Esophagus (tissue), 2 donors: ENCODE results near the gene RINL. TPM values are rescaled to one million over a fixed set of nuclear protein-coding genes. Genes with fewer than 3 reads are reported as not detected.
A peak's percentile ranks its signal among the peaks of the same experiment; 100 is the strongest.

Source experiments
- H3K27ac ChIP-seq, 2 donors: one replicate each; pipeline ENCODE4 v1.5.1; 2013; ENCODE audit warnings: low read depth in 2 of 2, mild to moderate bottlenecking in 2 of 2, inconsistent platforms in 1 of 2, low read length in 1 of 2, moderate library complexity in 1 of 2
- H3K27me3 ChIP-seq, 2 donors: one replicate each; pipeline ENCODE4 v1.6.1; 2013; ENCODE audit warnings: low read length in 2 of 2, control low read depth in 1 of 2, mild to moderate bottlenecking in 1 of 2; ENCODE audit not compliant: insufficient read depth in 2 of 2, control insufficient read depth in 1 of 2
- H3K36me3 ChIP-seq, 2 donors: one replicate each; pipeline ENCODE4 v1.6.1; 2013; ENCODE audit warnings: low read length in 1 of 2; ENCODE audit not compliant: control insufficient read depth in 2 of 2, insufficient read depth in 2 of 2
- H3K4me1 ChIP-seq, 2 donors: one replicate each; pipeline ENCODE4 v1.6.1; 2013; ENCODE audit warnings: low read length in 1 of 2; ENCODE audit not compliant: control insufficient read depth in 2 of 2, insufficient read depth in 2 of 2
- H3K4me3 ChIP-seq, 2 donors: one replicate each; pipeline ENCODE4 v1.5.1; 2013; ENCODE audit warnings: low read length in 2 of 2, mild to moderate bottlenecking in 2 of 2, low read depth in 1 of 2, moderate library complexity in 1 of 2
- H3K9me3 ChIP-seq, 2 donors: one replicate each; pipeline ENCODE4 v1.6.1; 2013; ENCODE audit warnings: mild to moderate bottlenecking in 2 of 2, low read depth in 1 of 2, low read length in 1 of 2, moderate library complexity in 1 of 2; ENCODE audit not compliant: control insufficient read depth in 2 of 2, insufficient read depth in 1 of 2
- WGBS, 2 donors: extraction: QIAGEN DNeasy Blood & Tissue Kit; methylation state at CpG; one replicate each; pipeline ENCODE4 v1.1.7; 2013; 5-methylcytosine and 5-hydroxymethylcytosine counted together
- polyA plus RNA-seq, 2 donors: library from polyadenylated mRNA; stranded (reverse); fragments of 200-250 nt; gene quantifications; one replicate each; pipeline ENCODE4 v1.2.3, GENCODE V29; 2013
- donor health status: healthy with polysubstance abuse.
- donor health status: Bipolar disorder and iron deficiency.

The RINL gene
- polyA plus RNA-seq, 2 donors = 8.4 to 20.5 TPM

- no peak overlapping the region for H3K4me3 ChIP-seq
- H3K4me1 ChIP-seq = peaks cover 0 to 4% of the 10 kb centered on the region in 2 donors
- WGBS, 2 donors = 94 to 95% methylated on average over 4 of the region's 4 CpGs
- H3K9me3 ChIP-seq = no peaks in the 10 kb centered on the region
- H3K27ac ChIP-seq = no peak overlapping the region
- peaks cover 3 to 32% of the 10 kb centered on the region in 2 donors for H3K36me3 ChIP-seq
- no peaks in the 10 kb centered on the region for H3K27me3 ChIP-seq
Measured at GRCh38 chr19:38905620-38906019, 27.5 kb upstream of the RINL start.

GRCh38 chr19:38904581-38905539 lies 26.8 kb upstream of the RINL start:
- peaks cover 3 to 30% of the 10 kb centered on the region in 2 donors for H3K36me3 ChIP-seq
- peaks cover 0 to 4% of the 10 kb centered on the region in 2 donors for H3K4me1 ChIP-seq
- WGBS, 2 donors = 87 to 89% methylated on average over 35 of the region's 35 CpGs
- no peaks in the 10 kb centered on the region for H3K27me3 ChIP-seq
- no peak overlapping the region for H3K27ac ChIP-seq
- no peaks in the 10 kb centered on the region for H3K9me3 ChIP-seq
- no peak overlapping the region for H3K4me3 ChIP-seq

- H3K27me3 ChIP-seq = no peaks in the 10 kb centered on the region
- H3K4me1 ChIP-seq = peaks cover 8 to 10% of the 10 kb centered on the region in 2 donors
- peaks cover 3 to 10% of the 10 kb centered on the region in 2 donors for H3K36me3 ChIP-seq
- 100% methylated on average over 1 of the region's 1 CpG for WGBS, 2 donors
- no peak overlapping the region for H3K27ac ChIP-seq
- no peaks in the 10 kb centered on the region for H3K9me3 ChIP-seq
- H3K4me3 ChIP-seq = no peak overlapping the region
Measured at GRCh38 chr19:38901683-38902082, 23.6 kb upstream of the RINL start.

GRCh38 chr19:38900743-38901190 lies 22.7 kb upstream of the RINL start:
- peak overlapping the region in 1 of 2 donors; percentile 86 for H3K4me3 ChIP-seq
- peaks cover 3 to 11% of the 10 kb centered on the region in 2 donors for H3K36me3 ChIP-seq
- no peaks in the 10 kb centered on the region for H3K27me3 ChIP-seq
- H3K27ac ChIP-seq = no peak overlapping the region
- peaks cover 8 to 10% of the 10 kb centered on the region in 2 donors for H3K4me1 ChIP-seq
- 20 to 23% methylated on average over 3 of the region's 3 CpGs for WGBS, 2 donors
- no peaks in the 10 kb centered on the region for H3K9me3 ChIP-seq

GRCh38 chr19:38900202-38900629 lies 22.1 kb upstream of the RINL start:
- Histone ChIP-seq H3K27me3 (no peaks in the 10 kb centered on the region), H3K4me1 (peaks cover 6 to 10% of the 10 kb centered on the region in 2 donors)
- WGBS, 2 donors = 2 to 3% methylated on average over 8 of the region's 8 CpGs

GRCh38 chr19:38899447-38900201 lies 21.5 kb upstream of the RINL start, which contains the start of the genes NFKBIB and SIRT2:
Gene NFKBIB (plus strand): TSS chr19:38899969. CDS start chr19:38900033, 64 bp downstream.
Gene SIRT2 (minus strand): TSS chr19:38899618. CDS start chr19:38899521, 97 bp downstream.
- no peaks in the 10 kb centered on the region for H3K27me3 ChIP-seq
- peaks cover 4 to 10% of the 10 kb centered on the region in 2 donors for H3K4me1 ChIP-seq
- H3K27ac ChIP-seq = peak within 1 kb of the TSS; percentile 93 to 96
- 0 to 1% methylated on average over 60 to 64 of the region's 64 CpGs for WGBS, 2 donors
- H3K9me3 ChIP-seq = no peaks in the 10 kb centered on the region
- H3K4me3 ChIP-seq = peak within 1 kb of the TSS; percentile 86 to 95
- peaks cover 0 to 5% of the 10 kb centered on the region in 2 donors for H3K36me3 ChIP-seq

More at GRCh38 chr19:38900202-38900629, 22.1 kb upstream of the RINL start:
- peak overlapping the region; percentile 86 to 95 for H3K4me3 ChIP-seq
- peaks cover 3 to 6% of the 10 kb centered on the region in 2 donors for H3K36me3 ChIP-seq
- no peaks in the 10 kb centered on the region for H3K9me3 ChIP-seq
- H3K27ac ChIP-seq = peak overlapping the region; percentile 93 to 94

GRCh38 chr19:38898788-38899446 lies 20.8 kb upstream of the RINL start:
- no peaks in the 10 kb centered on the region for H3K27me3 ChIP-seq
- WGBS, 2 donors = 5% methylated on average over 25 of the region's 25 CpGs
- H3K4me3 ChIP-seq = peak overlapping the region; percentile 67 to 86
- H3K36me3 ChIP-seq = peaks cover 0 to 5% of the 10 kb centered on the region in 2 donors
- H3K27ac ChIP-seq = peak overlapping the region; percentile 57 to 96
- H3K9me3 ChIP-seq = no peaks in the 10 kb centered on the region
- peaks cover 4 to 10% of the 10 kb centered on the region in 2 donors for H3K4me1 ChIP-seq

GRCh38 chr19:38894968-38895367 lies 16.9 kb upstream of the RINL start:
- no peak overlapping the region for H3K27ac ChIP-seq
- peaks cover 0 to 8% of the 10 kb centered on the region in 2 donors for H3K36me3 ChIP-seq
- H3K9me3 ChIP-seq = no peaks in the 10 kb centered on the region
- H3K4me3 ChIP-seq = no peak overlapping the region
- H3K27me3 ChIP-seq = no peaks in the 10 kb centered on the region
- 77 to 82% methylated on average over 9 of the region's 9 CpGs for WGBS, 2 donors
- H3K4me1 ChIP-seq = peaks cover 4 to 10% of the 10 kb centered on the region in 2 donors

- no peaks in the 10 kb centered on the region for H3K9me3 ChIP-seq
- no peak overlapping the region for H3K4me3 ChIP-seq
- H3K27me3 ChIP-seq = no peaks in the 10 kb centered on the region
- WGBS, 2 donors = 85 to 86% methylated on average over 14 of the region's 14 CpGs
- no peak overlapping the region for H3K27ac ChIP-seq
- H3K4me1 ChIP-seq = peaks cover 4 to 5% of the 10 kb centered on the region in 2 donors
- peaks cover 11 to 20% of the 10 kb centered on the region in 2 donors for H3K36me3 ChIP-seq
Measured at GRCh38 chr19:38893341-38893771, 15.3 kb upstream of the RINL start.
